DMS 273 treated with DMSO at 0.1 percent for 48 hours (cell line): ENCODE results near the gene SSTR3.

Experiments
- DNase-seq: peaks from one replicate; lab custom pipeline; 2025; lab: John Stamatoyannopoulos, UW

SSTR3 gene

GRCh38 chr22:37229012-37229804, 16.9 kb upstream of the SSTR3 start:
- no peak for DNase-seq

DNA sequence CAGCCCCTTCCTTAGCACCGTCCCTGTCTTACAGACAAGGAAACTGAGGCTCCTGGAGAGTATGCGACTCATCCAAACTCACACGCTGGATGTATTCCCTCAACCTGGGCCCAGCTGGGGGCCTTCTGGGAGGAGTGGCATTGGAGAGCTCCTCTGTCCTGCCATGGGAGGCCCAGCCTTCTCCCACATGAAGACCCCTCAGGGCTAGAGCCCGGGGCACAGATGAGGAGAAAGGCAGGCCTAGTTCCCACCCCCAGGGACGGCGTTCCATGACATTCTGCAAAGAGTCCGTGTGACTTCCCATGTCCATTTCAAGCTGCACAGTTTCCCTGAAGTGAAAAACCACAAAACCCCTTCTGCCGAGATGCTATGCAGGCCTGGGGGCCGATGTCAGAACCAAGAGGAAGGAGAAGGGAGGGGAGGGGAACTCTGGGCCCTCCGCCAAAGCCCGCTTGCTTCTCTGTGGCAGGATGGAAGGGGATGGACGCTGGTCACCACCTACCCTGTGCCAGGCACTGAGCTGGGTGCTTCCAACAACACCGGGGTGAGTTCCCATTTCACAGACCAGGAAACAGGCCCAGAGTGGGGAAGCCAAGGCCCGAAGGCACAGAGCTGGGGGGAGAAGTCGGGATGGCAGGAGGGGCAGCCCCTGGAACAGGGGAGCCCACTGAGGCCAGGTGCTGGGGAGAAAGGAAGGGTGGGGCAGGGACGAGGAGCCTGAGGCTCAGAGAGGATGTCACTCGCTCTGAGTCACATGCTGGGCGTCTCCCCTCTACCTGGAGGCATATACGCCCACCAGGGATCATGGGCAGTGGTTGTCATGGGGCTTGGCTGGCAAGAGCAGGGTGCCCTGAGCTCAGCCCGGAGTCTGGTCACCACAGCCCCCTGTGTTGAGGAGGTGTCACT, 16.1 kb upstream of the SSTR3 start:
- no peak for DNase-seq

DNA sequence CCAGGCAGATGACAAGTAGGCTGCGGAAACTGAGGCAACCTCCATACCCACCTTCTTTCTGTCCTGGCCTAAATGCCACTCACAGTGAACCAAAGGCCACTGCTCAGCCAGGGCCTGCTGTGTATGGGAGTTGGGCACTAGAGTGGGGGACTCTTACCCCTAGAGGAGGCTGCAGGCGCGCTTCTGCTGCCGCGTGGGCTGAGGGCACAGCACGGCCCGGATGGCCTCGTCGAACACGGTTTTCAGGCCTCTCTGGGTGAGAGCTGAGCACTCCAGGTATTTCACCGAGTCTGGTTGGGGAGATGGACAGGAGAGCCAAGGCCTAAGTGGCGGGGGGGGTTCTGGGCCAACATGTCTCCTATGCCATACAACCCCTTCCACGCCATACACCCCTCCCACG, 14.2 kb upstream of the SSTR3 start:
- DNase-seq, result no peak

- DNase-seq, result no peak
Observed at GRCh38 chr22:37226087-37226486, 13.8 kb upstream of the SSTR3 start.

- peak; percentile 17 for DNase-seq
Observed at GRCh38 chr22:37225481-37225880, 13.2 kb upstream of the SSTR3 start.

- DNase-seq, result no peak
Observed at GRCh38 chr22:37224757-37225420, 12.6 kb upstream of the SSTR3 start.

- no peak for DNase-seq
Observed at GRCh38 chr22:37223965-37224551, 11.8 kb upstream of the SSTR3 start.

GRCh38 chr22:37222440-37222971, 10.2 kb upstream of the SSTR3 start:
- DNase-seq, result no peak

GRCh38 chr22:37221424-37222333, 9.4 kb upstream of the SSTR3 start:
- no peak for DNase-seq

GRCh38 chr22:37220543-37220981, 8.3 kb upstream of the SSTR3 start:
- DNase-seq, result no peak

GRCh38 chr22:37219533-37219932, 7.3 kb upstream of the SSTR3 start:
- DNase-seq, result no peak

- DNase-seq, result no peak
Observed at GRCh38 chr22:37218771-37219411, 6.6 kb upstream of the SSTR3 start.

DNA sequence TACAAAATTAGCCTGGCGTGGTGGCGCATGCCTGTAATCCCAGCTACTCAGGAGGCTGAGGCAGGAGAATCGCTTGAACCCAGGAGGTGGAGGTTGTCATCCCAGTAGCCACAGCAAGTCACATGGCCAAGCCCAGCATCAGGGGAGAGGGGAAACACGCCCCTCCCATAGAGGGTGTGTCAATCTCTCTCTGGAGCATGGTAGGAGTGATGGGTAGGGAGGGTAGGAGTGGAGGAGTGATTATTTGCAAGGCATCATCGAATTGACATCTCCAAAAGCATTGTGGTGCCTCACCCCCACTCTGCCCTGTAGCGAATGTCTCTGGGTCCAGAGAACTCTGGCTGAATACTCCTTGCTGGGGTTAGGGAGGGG, 6.1 kb upstream of the SSTR3 start:
- DNase-seq, result no peak

GRCh38 chr22:37215890-37216289, 3.6 kb upstream of the SSTR3 start:
- no peak for DNase-seq

GRCh38 chr22:37214731-37215030, 2.4 kb upstream of the SSTR3 start:
- DNase-seq, result no peak

- no peak for DNase-seq
Observed at GRCh38 chr22:37213941-37214730, 1.9 kb upstream of the SSTR3 start.

DNA sequence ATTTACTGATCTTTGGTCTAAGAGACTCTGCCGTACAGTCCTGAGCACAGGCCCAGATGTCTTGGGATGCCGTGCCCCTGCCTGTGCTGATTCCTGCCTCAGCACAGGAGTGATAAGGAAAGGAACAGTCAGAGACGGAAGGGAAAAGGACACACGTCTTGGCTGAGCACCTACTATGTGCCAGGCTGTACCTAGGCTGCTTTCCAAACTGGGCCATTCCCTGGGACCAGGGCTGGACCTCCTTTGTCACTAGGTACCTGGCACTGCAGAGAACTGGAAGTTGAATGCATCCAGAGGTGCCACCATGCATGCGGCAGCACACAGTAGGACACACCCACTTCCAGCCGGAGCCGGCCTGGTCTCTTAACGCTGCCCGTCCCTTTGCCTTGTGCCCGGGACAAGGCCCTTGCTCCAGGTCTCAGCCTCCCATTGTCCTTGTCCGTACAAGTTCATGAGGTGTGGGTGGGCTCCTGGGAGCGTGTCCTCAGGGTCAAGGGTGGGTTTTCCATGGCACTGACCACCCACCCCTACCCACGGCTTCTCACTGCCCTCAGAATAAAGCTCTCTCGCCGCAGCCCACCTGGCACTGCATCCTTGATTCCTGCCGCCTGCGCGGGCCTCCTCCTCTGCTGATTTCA, 1.1 kb upstream of the SSTR3 start:
- no peak for DNase-seq

GRCh38 chr22:37211866-37212173, 457 bp downstream of the SSTR3 start:
- DNase-seq, result no peak

DNA sequence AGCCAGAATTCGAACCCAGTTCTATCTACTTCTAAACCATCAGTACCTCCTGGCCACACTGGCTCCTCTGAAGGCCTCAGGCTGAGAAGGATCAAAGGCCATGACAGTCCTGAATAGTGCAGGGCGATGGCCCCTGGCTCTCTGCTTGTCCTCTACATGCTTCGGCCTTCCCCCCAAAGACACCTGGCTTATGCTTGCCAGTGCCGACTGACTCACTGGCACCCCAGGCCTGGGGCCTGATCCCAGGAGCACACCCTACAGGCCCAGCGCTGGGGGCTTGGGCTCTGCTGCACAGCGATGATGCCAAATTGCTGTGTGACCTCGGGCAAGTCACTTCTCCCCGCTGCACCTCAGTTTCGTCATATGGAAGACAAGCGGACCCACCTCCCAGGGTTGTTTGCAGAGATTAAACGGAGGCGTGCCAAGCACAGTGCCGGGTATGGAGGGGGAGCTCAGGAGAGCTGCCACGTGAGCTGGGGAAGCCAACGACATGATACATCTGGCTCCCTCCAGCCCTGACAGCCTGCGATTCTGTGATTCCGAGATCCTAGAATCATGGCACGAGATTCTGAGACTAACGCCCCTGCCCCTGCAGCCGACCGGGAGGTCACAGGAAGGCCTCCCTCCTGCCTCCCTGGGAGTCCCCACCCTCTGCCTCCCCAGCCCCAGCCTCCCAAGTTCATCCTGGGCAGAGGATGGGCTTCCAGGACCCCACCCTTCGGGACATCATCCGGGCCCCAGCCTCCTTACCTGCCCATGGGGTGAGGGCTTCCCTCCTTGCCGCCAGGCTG, 1.0 kb downstream of the SSTR3 start:
- DNase-seq, result no peak
